GM18519 (cell line): ENCODE data around the gene FNDC3B.
"Not testable (repeated sequence)": the region's sequence is repeated elsewhere in the genome, so short reads cannot be mapped to it uniquely, and the experiment has no call there.

Source experiments
- ATAC-seq: cut with Tn5 transposase; IDR thresholded peaks from one replicate; pipeline ENCODE4 v1.9.1; 2021; ENCODE audit warnings: mild to moderate bottlenecking, moderate library complexity; ENCODE audit not compliant: unreplicated experiment, low FRiP score

FNDC3B gene

GRCh38 chr3:172039436-172040077, at the start of gene FNDC3B:
FNDC3B (plus strand) TSS chr3:172039578; CDS start chr3:172112480, 72,902 bp downstream.
- ATAC-seq = peak; percentile 54

- not testable (repeated sequence) for ATAC-seq
These were observed 49.1 kb upstream of the FNDC3B start for GRCh38 chr3:171990239-171990638.

- ATAC-seq = no peak
These were observed 48.2 kb upstream of the FNDC3B start for GRCh38 chr3:171991166-171991565.

GRCh38 chr3:171994646-171995428, 44.5 kb upstream of the FNDC3B start:
- no peak for ATAC-seq

GRCh38 chr3:171995486-171995885, 43.9 kb upstream of the FNDC3B start:
- no peak for ATAC-seq

GRCh38 chr3:171996178-171996817, 43.1 kb upstream of the FNDC3B start:
- ATAC-seq = no peak

GRCh38 chr3:171998731-171999130, 40.6 kb upstream of the FNDC3B start:
- not testable (repeated sequence) for ATAC-seq

GRCh38 chr3:172001616-172002015, 37.8 kb upstream of the FNDC3B start:
- not testable (repeated sequence) for ATAC-seq

GRCh38 chr3:172002512-172003078, 36.8 kb upstream of the FNDC3B start:
- no peak for ATAC-seq

- ATAC-seq = no peak
These were observed 36.2 kb upstream of the FNDC3B start for GRCh38 chr3:172003146-172003545.

- no peak for ATAC-seq
These were observed 32.4 kb upstream of the FNDC3B start for GRCh38 chr3:172007065-172007370.

GRCh38 chr3:172009803-172010202, 29.6 kb upstream of the FNDC3B start:
- ATAC-seq = no peak

GRCh38 chr3:172012775-172013174, 26.6 kb upstream of the FNDC3B start:
- no peak for ATAC-seq

GRCh38 chr3:172014145-172014544, 25.2 kb upstream of the FNDC3B start:
- no peak for ATAC-seq

- ATAC-seq = no peak
These were observed 21.0 kb upstream of the FNDC3B start for GRCh38 chr3:172018364-172018763.

GRCh38 chr3:172020763-172021162, 18.6 kb upstream of the FNDC3B start:
- ATAC-seq = no peak

GRCh38 chr3:172021164-172021563, 18.2 kb upstream of the FNDC3B start:
- ATAC-seq = no peak

GRCh38 chr3:172021859-172022258, 17.5 kb upstream of the FNDC3B start:
- no peak for ATAC-seq

- no peak for ATAC-seq
These were observed 15.5 kb upstream of the FNDC3B start for GRCh38 chr3:172023915-172024314.

- no peak for ATAC-seq
These were observed 14.7 kb upstream of the FNDC3B start for GRCh38 chr3:172024679-172025078.

- ATAC-seq = no peak
These were observed 9.8 kb upstream of the FNDC3B start for GRCh38 chr3:172029425-172030098.
